Vein endothelial cell (primary cell): ENCODE data around the gene IFNA6. TPM values are rescaled to one million over a fixed set of nuclear protein-coding genes. Genes with fewer than 3 reads are reported as not detected.

ENCODE experiments used
- total RNA-seq: library from RNA; depleted of rRNA; stranded (reverse); fragments of >200 nt; gene quantifications from 2 replicates; pipeline ENCODE4 v1.2.3, GENCODE V29; 2012

IFNA6 gene
- total RNA-seq = not detected in 2 replicates

DNA sequence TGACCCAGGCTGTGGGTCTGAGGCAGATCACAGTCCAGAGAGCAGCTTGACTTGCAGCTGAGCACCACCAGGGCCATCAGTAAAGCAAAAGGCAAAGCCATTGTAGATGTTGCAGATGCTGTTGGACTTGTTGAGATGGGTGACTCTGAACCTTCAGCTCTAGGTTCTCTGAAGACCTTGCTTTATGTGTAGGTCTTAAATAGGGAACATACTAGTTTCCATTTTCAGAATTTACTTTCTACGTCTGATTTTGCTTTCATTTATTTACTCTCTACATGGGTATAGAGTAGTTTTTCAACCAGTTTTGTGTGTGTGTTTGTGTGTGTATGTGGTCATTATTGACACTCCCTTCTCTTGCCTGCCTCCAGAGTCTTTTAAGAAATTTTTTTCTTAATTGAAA is at the start of gene IFNA6:
Gene IFNA6, minus strand, starts transcription at position 101 of the 400 bp plus-strand sequence. Its CDS starts 0 bp downstream, at position 101.

DNA sequence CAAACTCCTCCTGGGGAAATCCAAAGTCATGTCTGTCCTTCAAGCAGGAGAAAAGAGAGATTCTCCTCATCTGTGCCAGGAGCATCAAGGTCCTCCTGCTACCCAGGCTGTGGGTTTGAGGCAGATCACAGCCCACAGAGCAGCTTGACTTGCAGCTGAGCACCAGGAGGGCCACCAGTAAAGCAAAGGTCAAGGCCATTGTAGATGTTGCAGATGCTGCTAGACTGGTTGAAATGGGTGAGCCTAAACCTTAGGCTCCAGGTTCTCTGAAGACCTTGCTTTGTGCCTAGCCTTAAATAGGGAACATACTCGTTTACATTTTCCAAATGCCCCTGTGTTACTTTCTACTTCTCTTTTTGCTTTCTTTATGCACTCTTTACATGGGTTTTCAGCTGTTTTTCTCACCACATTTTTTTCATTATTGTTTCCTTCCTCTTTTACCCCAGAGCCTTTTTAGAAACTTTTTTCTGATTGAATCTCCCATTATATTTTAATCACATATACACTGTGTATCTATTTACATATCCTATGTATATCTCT is 34.5 kb upstream of the IFNA6 start, which contains the start of gene IFNA2:
Gene IFNA2, minus strand, starts transcription at position 268 of the 540 bp plus-strand sequence. Its CDS starts 69 bp downstream, at position 199.

DNA sequence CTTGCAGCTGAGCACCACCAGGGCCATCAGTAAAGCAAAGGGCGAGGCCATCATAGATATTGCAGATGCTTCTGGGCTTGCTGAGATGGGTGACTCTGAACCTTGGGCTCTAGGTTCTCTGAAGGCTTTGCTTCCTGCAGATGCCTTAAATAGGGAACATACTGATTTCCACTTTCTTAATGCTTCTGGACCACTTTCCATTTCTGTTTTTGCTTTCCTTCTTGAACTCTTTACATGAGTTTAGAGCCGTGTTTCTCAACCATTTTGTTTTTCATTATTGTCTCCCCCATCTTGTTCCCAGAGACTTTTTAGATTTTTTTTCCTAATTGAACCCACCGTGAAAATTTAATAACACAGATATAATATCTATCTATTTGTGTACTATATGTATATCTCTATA is 17.3 kb upstream of the IFNA6 start, which contains the start of gene IFNA13:
Gene IFNA13, minus strand, starts transcription at position 101 of the 400 bp plus-strand sequence. Its CDS starts 47 bp downstream, at position 54.

DNA sequence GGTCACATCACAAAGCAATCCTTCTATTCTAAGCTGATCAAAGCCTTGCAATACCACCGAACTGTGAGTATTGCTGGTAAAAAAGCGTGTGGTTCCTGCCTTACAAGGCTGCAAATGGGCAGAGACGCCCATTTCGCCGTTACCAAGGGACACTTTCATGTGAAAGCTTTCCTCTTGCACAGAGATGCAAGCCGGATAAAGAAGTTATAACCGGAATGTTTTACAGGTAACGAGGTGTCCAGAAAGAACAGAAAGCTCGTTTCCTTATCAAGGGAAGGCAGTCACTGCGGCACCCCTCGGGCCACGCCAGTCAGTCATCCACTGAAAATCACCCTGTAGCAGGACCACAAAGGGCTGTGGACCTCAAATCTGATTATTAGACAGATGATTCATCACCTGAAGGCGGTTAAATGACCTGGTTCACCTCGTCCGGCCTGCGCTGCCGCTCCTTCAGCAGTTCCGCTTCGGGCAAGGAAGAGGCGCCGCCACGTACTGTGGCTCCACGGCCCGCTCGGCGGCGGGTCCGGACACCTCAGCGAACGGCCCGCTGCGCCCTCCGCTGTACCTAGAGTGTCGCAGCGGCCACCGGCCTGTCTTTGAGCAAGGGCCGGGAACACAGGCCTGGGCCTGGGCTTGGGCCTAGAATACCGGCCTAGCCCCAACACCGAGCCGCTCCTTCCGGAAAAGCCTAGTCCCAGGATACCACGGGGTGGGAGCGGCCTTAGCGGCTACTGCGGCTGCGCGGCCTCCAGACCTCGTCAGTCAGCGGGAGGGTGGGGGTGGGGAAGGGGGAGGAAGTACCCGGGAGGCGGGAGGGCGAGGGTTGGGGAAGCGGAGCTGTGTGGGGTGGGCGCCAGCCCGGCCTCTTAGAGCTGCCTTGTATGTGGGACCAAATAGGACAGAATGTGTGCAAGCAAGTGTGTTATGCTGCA is 15.7 kb downstream of the IFNA6 start, which contains the start of gene KLHL9:
Gene KLHL9, minus strand, starts transcription at position 704 of the 932 bp plus-strand sequence. Its CDS starts 545 bp downstream, at position 159.

DNA sequence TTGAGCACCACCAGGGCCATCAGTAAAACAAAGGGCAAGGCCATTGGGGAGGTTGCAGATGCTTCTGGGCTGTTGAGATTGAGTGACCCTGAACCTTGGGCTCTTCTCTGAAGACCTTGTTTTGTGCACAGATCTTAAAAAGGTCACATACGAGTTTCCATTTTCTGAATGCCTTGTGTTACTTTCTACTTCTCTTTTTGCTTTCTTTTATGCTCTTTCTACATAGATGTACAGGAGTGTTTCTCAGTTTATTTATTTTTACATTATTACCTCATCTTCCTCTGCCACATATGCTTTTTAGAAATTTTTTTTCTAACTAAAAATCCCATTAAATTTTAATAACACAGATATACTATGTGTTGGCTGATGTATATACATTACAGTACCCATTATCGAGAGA is 45.5 kb downstream of the IFNA6 start, which contains the start of gene IFNA5:
Gene IFNA5, minus strand, starts transcription at position 101 of the 400 bp plus-strand sequence. Its CDS starts 57 bp downstream, at position 44.

Other genes with a start within 250 kb of the IFNA6 start
- not detected in 2 replicates for gene IFNW1, start 209.1 kb downstream of the IFNA6 start, total RNA-seq
- not detected in 2 replicates for gene IFNA21, start 184.2 kb downstream of the IFNA6 start, total RNA-seq
- gene IFNA4, start 163.3 kb downstream of the IFNA6 start, total RNA-seq = not detected in 2 replicates
- gene IFNA7, start 148.7 kb downstream of the IFNA6 start, total RNA-seq = not detected in 2 replicates
- not detected in 2 replicates for gene IFNA10, start 143.7 kb downstream of the IFNA6 start, total RNA-seq
- not detected in 2 replicates for gene IFNA16, start 133.6 kb downstream of the IFNA6 start, total RNA-seq
- not detected in 2 replicates for gene IFNA17, start 122.7 kb downstream of the IFNA6 start, total RNA-seq
- gene IFNA14, start 110.9 kb downstream of the IFNA6 start, total RNA-seq = not detected in 2 replicates
- not detected in 2 replicates for gene IFNA5, start 45.6 kb downstream of the IFNA6 start, total RNA-seq
- 34.0 and 41.5 TPM in 2 replicates for gene KLHL9, start 15.5 kb downstream of the IFNA6 start, total RNA-seq
- gene IFNA13, start 17.2 kb upstream of the IFNA6 start, total RNA-seq = not detected in 2 replicates
- gene IFNA2, start 34.5 kb upstream of the IFNA6 start, total RNA-seq = not detected in 2 replicates
- not detected in 2 replicates for gene IFNA8, start 58.2 kb upstream of the IFNA6 start, total RNA-seq
- not detected in 2 replicates for gene IFNA1, start 89.6 kb upstream of the IFNA6 start, total RNA-seq
- 0.86 and 1.6 TPM in 2 replicates for gene IFNE, start 131.4 kb upstream of the IFNA6 start, total RNA-seq